Thyroid gland (tissue), 4 donors: ENCODE data around the gene MED12.

Source experiments
- POLR2A ChIP-seq, 2 donors: fragments of 450-650 bp; IDR thresholded peaks; one replicate each; pipeline ENCODE4 v1.6.1; 2017; ENCODE audit warnings: antibody characterized with exemption in 2 of 2, mild to moderate bottlenecking in 2 of 2, moderate library complexity in 1 of 2
- TF ChIP-seq, protein P1 (sequence below), 6 experiments: fragments of 200-600 bp in 3 of 6; fragments of 450-650 bp in 3 of 6; sonication (generic) in 3 of 6; IDR thresholded peaks; one replicate each; pipeline ENCODE4 v1.5.1; 2016 to 2019; ENCODE audit warnings: antibody characterized with exemption in 6 of 6, mild to moderate bottlenecking in 2 of 6, inconsistent platforms in 1 of 6, moderate library complexity in 1 of 6

- TF ChIP-seq, protein P1, sequence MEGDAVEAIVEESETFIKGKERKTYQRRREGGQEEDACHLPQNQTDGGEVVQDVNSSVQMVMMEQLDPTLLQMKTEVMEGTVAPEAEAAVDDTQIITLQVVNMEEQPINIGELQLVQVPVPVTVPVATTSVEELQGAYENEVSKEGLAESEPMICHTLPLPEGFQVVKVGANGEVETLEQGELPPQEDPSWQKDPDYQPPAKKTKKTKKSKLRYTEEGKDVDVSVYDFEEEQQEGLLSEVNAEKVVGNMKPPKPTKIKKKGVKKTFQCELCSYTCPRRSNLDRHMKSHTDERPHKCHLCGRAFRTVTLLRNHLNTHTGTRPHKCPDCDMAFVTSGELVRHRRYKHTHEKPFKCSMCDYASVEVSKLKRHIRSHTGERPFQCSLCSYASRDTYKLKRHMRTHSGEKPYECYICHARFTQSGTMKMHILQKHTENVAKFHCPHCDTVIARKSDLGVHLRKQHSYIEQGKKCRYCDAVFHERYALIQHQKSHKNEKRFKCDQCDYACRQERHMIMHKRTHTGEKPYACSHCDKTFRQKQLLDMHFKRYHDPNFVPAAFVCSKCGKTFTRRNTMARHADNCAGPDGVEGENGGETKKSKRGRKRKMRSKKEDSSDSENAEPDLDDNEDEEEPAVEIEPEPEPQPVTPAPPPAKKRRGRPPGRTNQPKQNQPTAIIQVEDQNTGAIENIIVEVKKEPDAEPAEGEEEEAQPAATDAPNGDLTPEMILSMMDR (IDR thresholded peaks at IDR 0.05): peak in 4 of 6 experiments; percentile 18 to 27 (median 22)
- no peak for TF ChIP-seq POLR2A (IDR thresholded peaks at IDR 0.05)
Observed at GRCh38 chrX:71098302-71098701, 20.1 kb upstream of the MED12 start.
